OCI-LY1 (cell line): ENCODE results near the gene DCAF4.
A peak's percentile ranks its signal among the peaks of the same experiment; 100 is the strongest.

Experiments
- H2AFZ ChIP-seq: fragments of 200-600 bp; sonication (generic), shearing (Covaris generic); 2 replicates; pipeline ENCODE4 v1.6.0; 2014; ENCODE audit warnings: antibody characterized with exemption, mild to moderate bottlenecking, low read length
- H3F3A ChIP-seq: fragments of 200-600 bp; sonication (generic), shearing (Covaris generic); 2 replicates; pipeline ENCODE4 v1.6.0; 2014; ENCODE audit warnings: mild to moderate bottlenecking, antibody characterized with exemption, low read length, moderate library complexity; ENCODE audit not compliant: insufficient read depth
- H3K27ac ChIP-seq: fragments of 200-600 bp; sonication (generic); 2 replicates; pipeline ENCODE4 v1.5.1; 2014; ENCODE audit warnings: low read length, mixed run types, mild to moderate bottlenecking, low read depth; ENCODE audit not compliant: poor library complexity, severe bottlenecking
- H3K27me3 ChIP-seq: fragments of 200-600 bp; sonication (generic); 2 replicates; pipeline ENCODE4 v1.6.0; 2014; ENCODE audit warnings: antibody characterized with exemption, mild to moderate bottlenecking, low read length, moderate library complexity; ENCODE audit not compliant: insufficient read depth
- H3K36me3 ChIP-seq: fragments of 200-600 bp; sonication (generic); 2 replicates; pipeline ENCODE4 v1.6.1; 2014; ENCODE audit warnings: mild to moderate bottlenecking, antibody characterized with exemption, low read length, moderate library complexity, mixed read lengths; ENCODE audit not compliant: insufficient read depth
- H3K4me1 ChIP-seq: fragments of 200-600 bp; sonication (generic); 2 replicates; pipeline ENCODE4 v1.5.1; 2014; ENCODE audit warnings: mild to moderate bottlenecking, low read length, moderate library complexity; ENCODE audit not compliant: insufficient read depth, severe bottlenecking
- H3K4me2 ChIP-seq: fragments of 200-600 bp; sonication (generic), shearing (Covaris generic); 2 replicates; pipeline ENCODE4 v1.6.1; 2014; ENCODE audit warnings: low read length
- H3K4me3 ChIP-seq: fragments of 200-600 bp; sonication (generic); 2 replicates; pipeline ENCODE4 v1.5.1; 2014; ENCODE audit warnings: low read length, low read depth, mild to moderate bottlenecking, mixed read lengths; ENCODE audit not compliant: poor library complexity, severe bottlenecking
- H3K79me2 ChIP-seq: fragments of 200-600 bp; shearing (Covaris generic); 2 replicates; pipeline ENCODE4 v1.6.1; 2016; ENCODE audit warnings: mixed run types, low read length, mixed read lengths; ENCODE audit not compliant: insufficient read depth
- H3K9ac ChIP-seq: fragments of 200-600 bp; sonication (generic), shearing (Covaris generic); 2 replicates; pipeline ENCODE4 v1.6.1; 2014; ENCODE audit warnings: mild to moderate bottlenecking, low read length, mixed read lengths
- H3K9me2 ChIP-seq: fragments of 200-600 bp; sonication (generic), shearing (Covaris generic); 2 replicates; pipeline ENCODE4 v1.6.1; 2014; ENCODE audit warnings: low read depth, mild to moderate bottlenecking, low read length, mixed read lengths
- H3K9me3 ChIP-seq: fragments of 200-600 bp; shearing (Covaris generic); 2 replicates; pipeline ENCODE4 v1.6.1; 2014; ENCODE audit warnings: low read length, mixed read lengths
- H4K20me1 ChIP-seq: fragments of 200-600 bp; sonication (generic), shearing (Covaris generic); 2 replicates; pipeline ENCODE4 v1.6.0; 2016; ENCODE audit warnings: mild to moderate bottlenecking, low read length; ENCODE audit not compliant: insufficient read depth
- CTCF ChIP-seq: fragments of 200-600 bp; sonication (generic), shearing (Covaris generic); IDR thresholded peaks from 2 replicates; pipeline ENCODE4 v1.5.1; 2017; ENCODE audit warnings: mild to moderate bottlenecking, antibody characterized with exemption, low read length, moderate library complexity, mixed read lengths
- EZH2 ChIP-seq: fragments of 200-600 bp; sonication (generic), shearing (Covaris generic); IDR thresholded peaks from 2 replicates; pipeline ENCODE4 v1.8.0; 2017; ENCODE audit warnings: borderline replicate concordance, mixed run types, mild to moderate bottlenecking, antibody characterized with exemption, low read length, moderate library complexity, mixed read lengths

The DCAF4 gene

GRCh38 chr14:72894623-72895378 is 31.5 kb upstream of the DCAF4 start:
- peak overlapping the region; percentile 13; the same call in 1 of the 2 replicates for H3K9ac ChIP-seq
- peaks cover 26% of the 10 kb centered on the region for H3K4me1 ChIP-seq
- peak overlapping the region; percentile 8; the same call in 1 of the 2 replicates for H2AFZ ChIP-seq
- H3K4me3 ChIP-seq = peak overlapping the region; percentile 82
- H3K79me2 ChIP-seq = no peaks in the 10 kb centered on the region
- H3K4me2 ChIP-seq = peak overlapping the region; percentile 84
- TF ChIP-seq CTCF (no peak), EZH2 (no peak)
- H3K27me3 ChIP-seq = peaks cover 13% of the 10 kb centered on the region; the same call in 1 of the 2 replicates
- H4K20me1 ChIP-seq = no peaks in the 10 kb centered on the region
- no peaks in the 10 kb centered on the region for H3K9me2 ChIP-seq
- no peak overlapping the region for H3K27ac ChIP-seq
- H3F3A ChIP-seq = no peaks in the 10 kb centered on the region
- H3K9me3 ChIP-seq = no peaks in the 10 kb centered on the region
- H3K36me3 ChIP-seq = no peaks in the 10 kb centered on the region

- Histone ChIP-seq H3K4me3 (no peak overlapping the region), H3K9ac (no peak overlapping the region), H3K4me1 (peaks cover 11% of the 10 kb centered on the region), H3K79me2 (no peaks in the 10 kb centered on the region), H3K27me3 (peaks cover 8% of the 10 kb centered on the region; the same call in 1 of the 2 replicates), H3K36me3 (no peaks in the 10 kb centered on the region), H2AFZ (no peak overlapping the region), H3F3A (no peaks in the 10 kb centered on the region), H3K4me2 (no peak overlapping the region), H4K20me1 (no peaks in the 10 kb centered on the region), H3K27ac (no peak overlapping the region), H3K9me2 (no peaks in the 10 kb centered on the region), H3K9me3 (no peaks in the 10 kb centered on the region)
- TF ChIP-seq CTCF (no peak), EZH2 (no peak)
These were observed 27.8 kb upstream of the DCAF4 start for GRCh38 chr14:72898448-72898847.

GRCh38 chr14:72901361-72901760 is 24.9 kb upstream of the DCAF4 start:
- Histone ChIP-seq H3K9ac (no peak overlapping the region), H3K27ac (no peak overlapping the region), H2AFZ (no peak overlapping the region), H3K27me3 (no peaks in the 10 kb centered on the region), H3K36me3 (no peaks in the 10 kb centered on the region), H3K4me1 (no peaks in the 10 kb centered on the region), H4K20me1 (no peaks in the 10 kb centered on the region), H3K4me3 (no peak overlapping the region), H3F3A (no peaks in the 10 kb centered on the region), H3K4me2 (no peak overlapping the region), H3K9me2 (no peaks in the 10 kb centered on the region), H3K9me3 (no peaks in the 10 kb centered on the region), H3K79me2 (no peaks in the 10 kb centered on the region)
- TF ChIP-seq CTCF (no peak), EZH2 (no peak)
